ENCODE data around the gene ANKRD33B. TPM values are rescaled to one million over a fixed set of nuclear protein-coding genes. Genes with fewer than 3 reads are reported as not detected.
A peak's percentile ranks its signal among the peaks of the same experiment; 100 is the strongest.

ANKRD33B gene
- total RNA-seq, 6 experiments from 2014 or later: 6.3 to 13.2 (median 11.9) TPM

DNA sequence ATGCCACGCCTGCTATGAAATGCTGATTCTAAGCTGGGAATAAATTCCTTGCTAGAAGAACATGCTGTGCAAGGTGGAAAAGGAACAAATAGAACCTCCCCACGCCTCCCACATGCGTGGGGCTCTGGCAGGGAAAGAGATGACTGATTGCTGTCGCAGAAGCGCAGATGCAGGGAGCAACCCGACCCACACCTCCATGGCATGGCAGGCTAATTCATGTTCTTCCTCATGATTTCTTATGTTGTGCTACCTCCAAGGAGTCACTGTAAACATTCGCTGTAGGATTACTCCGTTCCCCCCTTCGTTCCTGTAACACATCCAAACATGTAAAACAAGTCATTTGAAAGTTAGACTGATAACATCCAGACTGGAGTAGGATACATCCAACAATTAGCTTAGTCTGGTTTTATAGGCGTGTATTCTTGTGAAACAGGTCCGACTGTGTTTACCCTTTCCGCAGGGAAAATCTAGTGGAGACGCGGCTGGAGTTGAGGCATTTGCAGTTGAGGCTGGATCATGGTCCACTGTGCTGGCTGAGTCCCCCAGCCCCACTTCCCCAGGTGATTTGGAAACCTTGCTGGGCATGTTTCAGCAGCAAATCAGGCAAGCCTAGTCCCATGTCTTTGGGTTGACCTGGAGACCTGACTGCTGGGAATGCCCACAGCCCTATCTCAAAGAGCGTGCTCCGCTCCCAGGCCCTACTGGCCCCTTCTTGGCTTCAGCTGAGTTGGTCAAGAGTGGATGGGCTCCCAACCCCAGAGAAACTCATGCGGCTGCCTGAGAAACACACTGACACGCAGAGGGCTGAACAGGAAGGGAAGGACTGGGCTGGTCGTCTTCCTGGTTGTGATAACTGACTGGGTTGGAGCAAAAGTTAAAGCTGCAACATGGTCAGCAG, 24.8 kb upstream of the ANKRD33B start:
- Mint-ChIP-seq H3K27me3 (ENCODE audit: insufficient read depth) (peaks cover 4% of the 10 kb centered on the region), H3K4me3 (no peak overlapping the region), H3K4me1 (ENCODE audit: low read depth) (peaks cover 56% of the 10 kb centered on the region), H3K36me3 (ENCODE audit: low read depth) (no peaks in the 10 kb centered on the region), H3K27ac (no peak overlapping the region), H3K9me3 (no peaks in the 10 kb centered on the region)
- no peak for DNase-seq
- TF ChIP-seq, protein P1, sequence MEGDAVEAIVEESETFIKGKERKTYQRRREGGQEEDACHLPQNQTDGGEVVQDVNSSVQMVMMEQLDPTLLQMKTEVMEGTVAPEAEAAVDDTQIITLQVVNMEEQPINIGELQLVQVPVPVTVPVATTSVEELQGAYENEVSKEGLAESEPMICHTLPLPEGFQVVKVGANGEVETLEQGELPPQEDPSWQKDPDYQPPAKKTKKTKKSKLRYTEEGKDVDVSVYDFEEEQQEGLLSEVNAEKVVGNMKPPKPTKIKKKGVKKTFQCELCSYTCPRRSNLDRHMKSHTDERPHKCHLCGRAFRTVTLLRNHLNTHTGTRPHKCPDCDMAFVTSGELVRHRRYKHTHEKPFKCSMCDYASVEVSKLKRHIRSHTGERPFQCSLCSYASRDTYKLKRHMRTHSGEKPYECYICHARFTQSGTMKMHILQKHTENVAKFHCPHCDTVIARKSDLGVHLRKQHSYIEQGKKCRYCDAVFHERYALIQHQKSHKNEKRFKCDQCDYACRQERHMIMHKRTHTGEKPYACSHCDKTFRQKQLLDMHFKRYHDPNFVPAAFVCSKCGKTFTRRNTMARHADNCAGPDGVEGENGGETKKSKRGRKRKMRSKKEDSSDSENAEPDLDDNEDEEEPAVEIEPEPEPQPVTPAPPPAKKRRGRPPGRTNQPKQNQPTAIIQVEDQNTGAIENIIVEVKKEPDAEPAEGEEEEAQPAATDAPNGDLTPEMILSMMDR (IDR thresholded peaks at IDR 0.05): no peak

- TF ChIP-seq, protein P1 (IDR thresholded peaks at IDR 0.05): no peak
- Mint-ChIP-seq H3K9me3 (no peaks in the 10 kb centered on the region), H3K27ac (no peak overlapping the region), H3K4me3 (no peak overlapping the region), H3K36me3 (ENCODE audit: low read depth) (no peaks in the 10 kb centered on the region), H3K27me3 (ENCODE audit: insufficient read depth) (peaks cover 2% of the 10 kb centered on the region; the same call in 1 of the 2 replicates), H3K4me1 (ENCODE audit: low read depth) (peaks cover 52% of the 10 kb centered on the region)
- DNase-seq: peak; percentile 38
These were observed 24.2 kb upstream of the ANKRD33B start for GRCh38 chr5:10539687-10539998.

GRCh38 chr5:10540036-10540544, 23.8 kb upstream of the ANKRD33B start:
- H3K27me3 Mint-ChIP-seq (ENCODE audit: insufficient read depth): peaks cover 2% of the 10 kb centered on the region; the same call in 1 of the 2 replicates
- no peak for DNase-seq
- H3K27ac Mint-ChIP-seq: no peak overlapping the region
- no peaks in the 10 kb centered on the region for H3K9me3 Mint-ChIP-seq
- H3K4me3 Mint-ChIP-seq: no peak overlapping the region
- H3K36me3 Mint-ChIP-seq (ENCODE audit: low read depth): no peaks in the 10 kb centered on the region
- TF ChIP-seq, protein P1 (IDR thresholded peaks at IDR 0.05): no peak
- H3K4me1 Mint-ChIP-seq (ENCODE audit: low read depth): peaks cover 48% of the 10 kb centered on the region

DNA sequence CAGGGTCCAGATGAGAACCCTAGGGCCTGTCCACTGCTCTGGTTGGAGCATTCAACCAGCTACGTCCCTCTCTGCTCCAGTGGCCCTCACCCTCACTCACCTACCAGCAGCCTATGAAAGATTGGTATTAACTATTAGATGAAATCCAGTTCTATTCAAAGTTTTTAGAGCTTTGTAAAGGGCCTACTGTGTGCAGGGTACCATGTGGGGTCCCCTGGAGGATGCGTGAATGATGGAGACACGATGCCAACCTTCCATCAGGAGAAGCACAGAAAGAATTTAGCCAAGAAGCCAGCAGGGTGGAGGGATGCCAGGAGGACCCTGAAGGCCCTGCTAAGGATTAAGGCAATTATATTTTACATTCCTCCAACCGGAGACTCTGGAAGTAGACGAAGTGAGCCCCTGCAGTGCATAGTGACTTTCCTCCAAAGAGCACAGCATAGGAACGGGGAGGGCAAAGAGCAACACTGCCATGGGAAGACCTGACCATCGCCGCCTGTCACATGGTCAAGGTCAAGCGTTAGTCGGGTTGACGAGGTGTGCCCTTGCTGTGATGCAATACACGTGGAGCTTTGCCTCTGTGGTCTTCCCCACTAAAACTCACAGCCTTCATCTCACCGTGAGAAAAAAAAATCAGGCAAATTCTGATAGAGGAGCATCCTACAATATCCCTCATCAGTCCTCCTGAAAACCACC, 22.8 kb upstream of the ANKRD33B start:
- H3K27ac Mint-ChIP-seq: no peak overlapping the region
- no peaks in the 10 kb centered on the region for H3K36me3 Mint-ChIP-seq (ENCODE audit: low read depth)
- no peaks in the 10 kb centered on the region for H3K9me3 Mint-ChIP-seq
- DNase-seq: no peak
- H3K4me1 Mint-ChIP-seq (ENCODE audit: low read depth): peaks cover 55% of the 10 kb centered on the region
- H3K27me3 Mint-ChIP-seq (ENCODE audit: insufficient read depth): peaks cover 2% of the 10 kb centered on the region; the same call in 1 of the 2 replicates
- TF ChIP-seq, protein P1 (IDR thresholded peaks at IDR 0.05): no peak
- H3K4me3 Mint-ChIP-seq: no peak overlapping the region; the same call in 1 of the 2 replicates

GRCh38 chr5:10542055-10542550, 21.8 kb upstream of the ANKRD33B start:
- Mint-ChIP-seq H3K9me3 (no peaks in the 10 kb centered on the region), H3K27me3 (ENCODE audit: insufficient read depth) (peaks cover 2% of the 10 kb centered on the region; the same call in 1 of the 2 replicates), H3K4me3 (peak overlapping the region; percentile 1; the same call in 1 of the 2 replicates), H3K27ac (peak overlapping the region; percentile 3; the same call in 1 of the 2 replicates), H3K36me3 (ENCODE audit: low read depth) (no peaks in the 10 kb centered on the region), H3K4me1 (ENCODE audit: low read depth) (peaks cover 62% of the 10 kb centered on the region)
- TF ChIP-seq, protein P1 (IDR thresholded peaks at IDR 0.05): no peak
- no peak for DNase-seq

Data from HFFc6 (cell line).